Measurements from ENCODE around the gene GPR137. TPM values are rescaled to one million over a fixed set of nuclear protein-coding genes. Genes with fewer than 3 reads are reported as not detected.
"Not testable (repeated sequence)": the region's sequence is repeated elsewhere in the genome, so short reads cannot be mapped to it uniquely, and the experiment has no call there.

GPR137 gene
- total and polyA plus RNA-seq, 9 donors: 7.7 to 30.7 (median 19.6) TPM

DNA sequence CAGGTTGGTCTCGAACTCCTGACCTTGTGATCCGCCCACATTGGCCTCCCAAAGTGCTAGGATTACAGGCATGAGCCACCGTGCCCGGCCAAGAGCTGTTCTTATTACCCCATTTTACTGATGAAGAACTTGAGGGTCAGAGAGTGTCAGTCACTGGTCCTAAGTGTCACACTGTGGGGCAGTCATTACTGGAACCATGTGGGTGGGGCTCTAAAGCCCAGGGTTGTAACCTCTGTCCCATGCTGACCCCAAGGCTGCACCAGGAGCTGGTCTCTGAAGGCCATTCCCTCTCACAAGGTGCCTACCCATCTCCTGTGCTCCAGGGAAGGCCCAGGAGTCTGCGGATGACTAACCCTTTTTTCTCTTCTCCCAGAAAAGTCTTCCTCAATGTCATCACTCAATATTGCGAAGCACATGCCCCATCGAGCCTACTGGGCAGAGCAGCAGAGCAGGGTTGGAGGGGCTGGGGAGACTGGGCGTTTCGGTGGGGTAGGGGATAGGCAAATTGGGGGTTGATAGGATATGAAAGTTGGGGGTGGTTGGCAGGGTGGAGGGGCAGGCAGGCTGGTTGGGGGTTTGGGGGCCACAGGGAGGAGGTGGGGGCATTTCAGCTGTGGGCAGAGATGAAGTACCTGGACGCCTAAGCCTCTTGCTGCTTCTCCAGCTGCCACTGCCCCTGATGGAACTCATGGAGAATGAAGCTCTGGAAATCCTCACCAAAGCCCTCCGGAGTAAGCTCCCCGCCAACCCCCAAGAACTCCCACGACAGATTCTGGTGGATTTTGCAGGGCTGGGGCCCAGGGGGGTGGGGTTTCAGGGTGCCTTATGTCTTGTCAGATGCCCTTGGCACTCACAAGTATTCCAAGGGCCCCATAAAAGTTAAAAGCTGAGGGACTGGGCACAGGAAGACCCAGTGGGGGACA lies 17.7 kb downstream of the GPR137 start:
- Histone ChIP-seq H3K4me3 (ENCODE audit: low read length) (no peak overlapping the region), H3K4me1 (ENCODE audit: control insufficient read depth, insufficient read depth, low read length) (peaks cover 40% of the 10 kb centered on the region)
- WGBS (ENCODE audit: insufficient coverage): 82% methylated on average over 3 of the region's 13 CpGs

DNA sequence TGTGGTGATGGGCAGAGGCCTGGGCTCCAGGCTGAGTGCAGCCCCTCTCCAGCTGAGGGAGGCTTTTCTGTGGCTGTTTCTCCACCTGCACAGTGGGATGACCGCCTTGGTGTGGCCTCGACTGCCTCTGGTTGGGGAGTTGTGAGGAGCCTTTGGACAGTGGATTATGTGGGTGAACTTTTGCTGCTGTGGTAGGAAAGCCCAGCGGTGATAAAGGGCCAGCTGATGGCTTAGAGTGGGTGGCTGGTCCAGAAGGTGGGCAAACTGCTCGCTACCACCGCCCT lies 18.3 kb downstream of the GPR137 start:
- Histone ChIP-seq H3K4me3 (ENCODE audit: low read length) (peak overlapping the region; percentile 57), H3K36me3 (ENCODE audit: control insufficient read depth, insufficient read depth, low read length) (peaks cover 4% of the 10 kb centered on the region), H3K9me3 (replicated peaks; ENCODE audit: control insufficient read depth, low read depth, low read length) (no peaks in the 10 kb centered on the region), H3K4me1 (ENCODE audit: control insufficient read depth, insufficient read depth, low read length) (peaks cover 39% of the 10 kb centered on the region), H3K27ac (ENCODE audit: low read length) (peak overlapping the region; percentile 96), H3K27me3 (ENCODE audit: control insufficient read depth, insufficient read depth, low read length) (peaks cover 33% of the 10 kb centered on the region)
- 47% methylated on average over 3 of the region's 5 CpGs for WGBS (ENCODE audit: insufficient coverage)
- no peak for DNase-seq

More for the DNA sequence above, 17.7 kb downstream of the GPR137 start:
- no peak for DNase-seq
- Histone ChIP-seq H3K27ac (ENCODE audit: low read length) (no peak overlapping the region), H3K27me3 (ENCODE audit: control insufficient read depth, insufficient read depth, low read length) (peaks cover 39% of the 10 kb centered on the region), H3K9me3 (replicated peaks; ENCODE audit: control insufficient read depth, low read depth, low read length) (no peaks in the 10 kb centered on the region), H3K36me3 (ENCODE audit: control insufficient read depth, insufficient read depth, low read length) (peaks cover 4% of the 10 kb centered on the region)

DNA sequence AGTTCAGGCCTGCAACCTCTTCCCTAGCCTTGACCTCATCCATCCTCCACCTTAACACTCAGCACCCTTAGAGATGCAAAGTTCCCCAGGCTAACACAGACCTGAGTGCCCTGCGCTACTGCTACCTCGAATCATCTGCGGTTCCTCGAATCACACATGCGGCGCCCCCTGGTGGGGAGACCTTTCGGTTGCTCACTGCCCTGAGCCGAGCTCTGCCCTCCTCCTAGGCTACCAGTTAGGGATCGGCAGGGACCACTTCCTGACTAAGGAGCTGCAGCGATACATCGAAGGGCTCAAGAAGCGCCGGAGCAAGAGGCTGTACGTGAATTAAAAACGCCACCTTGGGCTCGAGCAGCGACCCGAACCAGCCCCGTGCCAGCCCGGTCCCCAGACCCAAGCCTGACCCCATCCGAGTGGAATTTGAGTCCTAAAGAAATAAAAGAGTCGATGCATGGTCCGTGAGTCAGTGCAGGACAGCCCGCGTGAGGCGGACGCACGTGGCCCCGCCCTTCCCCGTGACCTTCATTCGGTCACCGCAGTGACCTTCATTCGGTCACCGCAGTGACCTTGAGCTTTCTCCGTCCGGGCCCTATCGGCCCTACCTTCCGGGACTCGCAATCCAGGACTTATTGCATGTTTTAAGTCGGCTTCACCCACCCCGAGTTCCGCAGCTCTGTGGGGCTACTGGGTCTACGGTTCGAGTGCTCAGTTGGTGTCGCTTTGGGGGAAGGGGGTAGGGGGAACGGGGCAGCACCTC lies 18.8 kb downstream of the GPR137 start:
- Histone ChIP-seq H3K27me3 (ENCODE audit: control insufficient read depth, insufficient read depth, low read length) (peaks cover 27% of the 10 kb centered on the region), H3K4me3 (ENCODE audit: low read length) (peak overlapping the region; percentile 57), H3K36me3 (ENCODE audit: control insufficient read depth, insufficient read depth, low read length) (peaks cover 4% of the 10 kb centered on the region), H3K27ac (ENCODE audit: low read length) (peak overlapping the region; percentile 96), H3K4me1 (ENCODE audit: control insufficient read depth, insufficient read depth, low read length) (peaks cover 34% of the 10 kb centered on the region), H3K9me3 (replicated peaks; ENCODE audit: control insufficient read depth, low read depth, low read length) (no peaks in the 10 kb centered on the region)
- WGBS (ENCODE audit: insufficient coverage): under 1% methylated on average over 38 of the region's 46 CpGs
- DNase-seq: peak; percentile 90

DNA sequence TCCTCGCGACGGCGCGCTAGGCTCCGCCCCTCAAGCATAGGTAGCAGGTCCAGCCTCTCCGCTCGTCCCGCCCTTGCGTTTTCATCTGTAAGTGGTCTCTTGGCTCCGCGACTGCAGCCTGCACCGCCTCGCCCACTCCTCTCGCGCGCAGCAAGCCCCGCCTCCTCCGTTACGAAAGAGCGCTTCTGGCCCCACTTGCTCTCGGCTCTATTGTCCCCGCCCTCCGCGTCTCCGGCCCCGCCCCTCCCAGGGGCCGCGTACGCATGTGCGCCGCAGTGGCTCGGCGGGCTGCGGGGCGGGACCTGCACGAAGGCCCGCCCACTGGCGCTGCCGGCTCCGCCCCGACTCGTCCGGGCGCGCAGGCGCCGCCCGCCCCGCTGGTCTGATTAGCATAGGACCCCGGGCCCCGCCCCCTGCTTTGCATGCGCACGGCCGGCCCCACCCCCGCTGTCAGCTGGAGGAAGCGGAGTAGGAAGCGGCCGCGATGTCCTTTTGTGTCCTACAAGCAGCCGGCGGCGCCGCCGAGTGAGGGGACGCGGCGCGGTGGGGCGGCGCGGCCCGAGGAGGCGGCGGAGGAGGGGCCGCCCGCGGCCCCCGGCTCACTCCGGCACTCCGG lies 19.5 kb downstream of the GPR137 start, which contains the start of gene ESRRA:
TSS of gene ESRRA (plus strand) at position 450 of the 616 bp plus-strand sequence. CDS start 1,656 bp downstream, outside the sequence.
- Histone ChIP-seq H3K36me3 (ENCODE audit: control insufficient read depth, insufficient read depth, low read length) (peaks cover 4% of the 10 kb centered on the region), H3K27ac (ENCODE audit: low read length) (peak within 1 kb of the TSS; percentile 96), H3K4me1 (ENCODE audit: control insufficient read depth, insufficient read depth, low read length) (peaks cover 27% of the 10 kb centered on the region), H3K27me3 (ENCODE audit: control insufficient read depth, insufficient read depth, low read length) (peaks cover 20% of the 10 kb centered on the region), H3K4me3 (ENCODE audit: low read length) (peak within 1 kb of the TSS; percentile 57), H3K9me3 (replicated peaks; ENCODE audit: control insufficient read depth, low read depth, low read length) (no peaks in the 10 kb centered on the region)
- peak; percentile 99 for DNase-seq
- WGBS (ENCODE audit: insufficient coverage): under 1% methylated on average over 60 of the region's 81 CpGs

DNA sequence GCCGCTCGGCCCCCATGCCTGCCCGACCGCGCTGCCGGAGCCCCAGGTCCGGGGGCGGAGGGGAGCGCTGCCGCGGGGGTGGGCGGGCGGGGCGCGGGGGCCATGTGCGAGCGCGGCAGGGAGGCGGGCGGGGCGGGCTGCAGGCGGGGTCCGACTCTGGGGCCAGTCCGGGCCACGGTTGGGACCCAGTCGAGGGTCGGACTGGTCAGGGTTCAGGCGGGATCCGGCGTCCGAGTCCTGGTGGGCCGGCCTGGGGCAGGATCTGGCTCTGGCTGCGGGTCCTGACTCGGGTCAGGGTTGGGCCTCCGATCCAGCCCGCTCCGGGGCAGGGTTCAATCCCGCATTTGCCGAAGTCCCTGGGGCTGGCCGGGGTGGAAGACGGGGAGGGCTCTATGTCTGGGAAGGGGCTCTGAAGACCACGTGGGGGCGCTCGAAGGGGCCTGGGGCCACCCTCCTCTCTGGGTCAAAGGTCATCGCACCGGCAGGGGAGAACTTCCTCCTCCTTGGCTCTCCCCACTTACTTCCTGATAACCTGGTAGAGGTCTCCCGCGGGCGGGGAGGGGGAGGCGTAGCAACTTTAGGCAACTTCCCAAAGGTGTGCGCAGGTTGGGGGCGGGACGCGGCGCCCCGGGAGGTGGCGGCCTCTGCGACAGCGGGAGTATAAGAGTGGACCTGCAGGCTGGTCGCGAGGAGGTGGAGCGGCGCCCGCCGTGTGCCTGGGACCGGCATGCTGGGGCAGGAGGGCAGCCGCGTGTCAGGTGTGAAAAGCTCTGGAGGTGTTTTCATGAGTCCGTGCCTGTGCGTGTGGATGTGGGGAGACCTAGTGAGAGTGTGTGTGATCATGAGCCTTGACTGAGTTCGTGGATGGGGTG lies 20.3 kb downstream of the GPR137 start:
- Histone ChIP-seq H3K27ac (ENCODE audit: low read length) (peak overlapping the region; percentile 53), H3K27me3 (ENCODE audit: control insufficient read depth, insufficient read depth, low read length) (peaks cover 13% of the 10 kb centered on the region), H3K9me3 (replicated peaks; ENCODE audit: control insufficient read depth, low read depth, low read length) (no peaks in the 10 kb centered on the region), H3K4me3 (ENCODE audit: low read length) (peak overlapping the region; percentile 55), H3K4me1 (ENCODE audit: control insufficient read depth, insufficient read depth, low read length) (peaks cover 20% of the 10 kb centered on the region), H3K36me3 (ENCODE audit: control insufficient read depth, insufficient read depth, low read length) (peaks cover 4% of the 10 kb centered on the region)
- 2% methylated on average over 59 of the region's 71 CpGs for WGBS (ENCODE audit: insufficient coverage)
- peak; percentile 66 for DNase-seq

DNA sequence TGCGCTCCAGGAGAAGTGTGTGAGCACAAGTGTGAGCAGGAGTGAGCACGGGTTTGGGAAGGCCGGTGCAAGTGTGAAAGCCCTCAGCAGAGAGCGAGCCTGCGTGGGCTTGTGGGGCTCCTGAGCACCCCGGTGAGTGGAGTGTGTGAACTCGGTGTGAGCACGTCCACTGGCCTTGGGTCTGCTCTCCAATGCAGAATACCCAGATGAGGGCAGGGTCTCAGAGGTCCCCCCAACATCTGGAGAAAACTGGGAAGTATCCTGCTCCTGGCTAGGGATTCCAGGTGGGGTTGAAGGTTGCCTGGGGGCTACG lies 20.9 kb downstream of the GPR137 start:
- WGBS (ENCODE audit: insufficient coverage): 24% methylated on average over 8 of the region's 9 CpGs

DNA sequence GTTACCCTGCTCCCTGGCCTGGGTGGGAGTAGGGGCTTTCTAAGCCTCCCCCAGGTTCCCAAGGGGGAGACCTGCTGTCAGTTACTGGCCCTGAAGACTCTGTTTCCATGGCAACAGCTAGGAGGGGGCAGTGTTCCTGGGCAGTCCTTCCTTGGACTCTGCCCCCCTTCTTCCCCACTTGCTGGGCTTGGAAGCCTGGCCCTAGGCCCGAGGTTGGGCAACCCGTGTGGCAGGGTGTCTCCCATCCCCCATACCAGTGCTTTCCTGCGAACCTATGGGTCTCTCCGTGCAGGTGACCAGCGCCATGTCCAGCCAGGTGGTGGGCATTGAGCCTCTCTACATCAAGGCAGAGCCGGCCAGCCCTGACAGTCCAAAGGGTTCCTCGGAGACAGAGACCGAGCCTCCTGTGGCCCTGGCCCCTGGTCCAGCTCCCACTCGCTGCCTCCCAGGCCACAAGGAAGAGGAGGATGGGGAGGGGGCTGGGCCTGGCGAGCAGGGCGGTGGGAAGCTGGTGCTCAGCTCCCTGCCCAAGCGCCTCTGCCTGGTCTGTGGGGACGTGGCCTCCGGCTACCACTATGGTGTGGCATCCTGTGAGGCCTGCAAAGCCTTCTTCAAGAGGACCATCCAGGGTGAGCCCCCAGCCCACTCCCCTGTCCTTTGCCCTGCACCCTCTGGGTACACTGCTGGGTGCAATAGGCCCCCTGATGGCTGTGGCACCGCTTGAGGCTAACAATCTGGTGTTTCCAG lies 21.4 kb downstream of the GPR137 start:
- 62% methylated on average over 7 of the region's 15 CpGs for WGBS (ENCODE audit: insufficient coverage)
- Histone ChIP-seq H3K27me3 (ENCODE audit: control insufficient read depth, insufficient read depth, low read length) (peaks cover 2% of the 10 kb centered on the region), H3K4me1 (ENCODE audit: control insufficient read depth, insufficient read depth, low read length) (peaks cover 20% of the 10 kb centered on the region), H3K27ac (ENCODE audit: low read length) (no peak overlapping the region), H3K36me3 (ENCODE audit: control insufficient read depth, insufficient read depth, low read length) (peaks cover 4% of the 10 kb centered on the region), H3K9me3 (replicated peaks; ENCODE audit: control insufficient read depth, low read depth, low read length) (no peaks in the 10 kb centered on the region), H3K4me3 (ENCODE audit: low read length) (no peak overlapping the region)
- DNase-seq: no peak

More for the DNA sequence above, 20.9 kb downstream of the GPR137 start:
- H3K4me1 ChIP-seq (ENCODE audit: control insufficient read depth, insufficient read depth, low read length): peaks cover 20% of the 10 kb centered on the region
- no peaks in the 10 kb centered on the region for H3K9me3 ChIP-seq (replicated peaks; ENCODE audit: control insufficient read depth, low read depth, low read length)
- peaks cover 4% of the 10 kb centered on the region for H3K36me3 ChIP-seq (ENCODE audit: control insufficient read depth, insufficient read depth, low read length)
- peak overlapping the region; percentile 55 for H3K4me3 ChIP-seq (ENCODE audit: low read length)
- no peak overlapping the region for H3K27ac ChIP-seq (ENCODE audit: low read length)
- peaks cover 7% of the 10 kb centered on the region for H3K27me3 ChIP-seq (ENCODE audit: control insufficient read depth, insufficient read depth, low read length)
- DNase-seq: no peak

DNA sequence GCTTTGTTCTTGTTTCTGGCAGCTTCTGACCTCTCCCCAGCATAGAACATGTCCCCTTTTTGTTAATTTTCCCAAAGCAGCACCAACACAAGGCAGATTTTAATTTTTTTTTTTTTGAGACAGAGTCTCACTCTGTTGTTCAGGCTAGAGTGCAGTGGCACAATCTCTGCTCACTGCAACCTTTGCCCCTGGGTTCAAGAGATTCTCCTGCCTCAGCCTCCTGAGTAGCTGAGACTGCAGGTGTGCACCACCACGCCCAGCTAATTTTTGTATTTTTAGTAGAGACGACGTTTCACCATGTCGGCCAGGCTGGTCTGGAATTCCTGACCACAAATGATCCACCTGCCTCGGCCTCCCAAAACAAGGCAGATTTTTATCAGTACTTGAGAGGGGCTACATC lies 22.1 kb downstream of the GPR137 start:
- WGBS (ENCODE audit: insufficient coverage): 83% methylated on average over 5 of the region's 5 CpGs
- H3K27me3 ChIP-seq (ENCODE audit: control insufficient read depth, insufficient read depth, low read length); H3K27ac ChIP-seq (ENCODE audit: low read length); H3K4me3 ChIP-seq (ENCODE audit: low read length); H3K36me3 ChIP-seq (ENCODE audit: control insufficient read depth, insufficient read depth, low read length); H3K9me3 ChIP-seq (replicated peaks; ENCODE audit: control insufficient read depth, low read depth, low read length); DNase-seq: not testable (repeated sequence)
- H3K4me1 ChIP-seq (ENCODE audit: control insufficient read depth, insufficient read depth, low read length): peaks cover 20% of the 10 kb centered on the region

DNA sequence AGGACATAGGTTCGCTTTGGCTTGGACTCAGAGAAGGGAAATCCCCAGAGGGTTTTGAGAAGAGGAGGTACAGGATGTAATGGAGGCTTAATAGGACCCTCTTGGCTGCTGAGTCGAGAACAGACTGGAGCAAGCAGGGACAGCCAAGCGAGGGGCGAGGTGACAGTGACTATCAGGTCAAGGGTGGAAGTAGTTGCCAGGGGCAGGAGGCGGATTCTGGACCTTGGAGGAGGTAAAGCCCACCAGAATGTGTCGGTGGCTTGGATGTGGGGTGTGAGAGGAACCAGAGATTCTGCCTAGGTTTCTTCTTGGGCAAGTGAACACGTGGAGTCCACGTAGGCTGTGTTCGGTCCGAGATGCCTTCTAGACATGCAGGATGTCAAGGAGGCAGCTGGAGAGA lies 27.3 kb downstream of the GPR137 start:
- Histone ChIP-seq H3K36me3 (ENCODE audit: control insufficient read depth, insufficient read depth, low read length) (peaks cover 26% of the 10 kb centered on the region), H3K9me3 (replicated peaks; ENCODE audit: control insufficient read depth, low read depth, low read length) (no peaks in the 10 kb centered on the region), H3K4me1 (ENCODE audit: control insufficient read depth, insufficient read depth, low read length) (peaks cover 25% of the 10 kb centered on the region), H3K27me3 (ENCODE audit: control insufficient read depth, insufficient read depth, low read length) (no peaks in the 10 kb centered on the region), H3K4me3 (ENCODE audit: low read length) (no peak overlapping the region), H3K27ac (ENCODE audit: low read length) (no peak overlapping the region)
- DNase-seq: no peak
- 88% methylated on average over 10 of the region's 10 CpGs for WGBS (ENCODE audit: insufficient coverage)

Data from muscle of leg (tissue), 11 donors.